ENCODE results near the gene OR13A1.

Gene OR13A1

GRCh38 chr10:45254892-45255291 lies 60.5 kb downstream of the OR13A1 start:
- TF ChIP-seq CTCF (IDR thresholded peaks at IDR 0.05): no peak

- no peak for TF ChIP-seq CTCF (IDR thresholded peaks at IDR 0.05)
Measured at GRCh38 chr10:45253183-45253914, 62.1 kb downstream of the OR13A1 start.
